Keratinocyte (primary cell): ENCODE data around the gene MTMR3.

Source experiments
- CTCF ChIP-seq, 3 experiments: IDR thresholded peaks in 1 of 3; conservative IDR thresholded peaks in 1 of 3; optimal IDR thresholded peaks in 1 of 3; 2 replicates in 2 of 3; 3 replicates in 1 of 3; pipeline versions ENCODE3 to v1.5.1; 2011; ENCODE audit warnings: low read length in 3 of 3, mild to moderate bottlenecking in 3 of 3, moderate library complexity in 2 of 3, control low read depth in 1 of 3, inconsistent platforms in 1 of 3; ENCODE audit not compliant: insufficient read depth in 2 of 3; ENCODE audit errors: extremely low read depth in 1 of 3
- EZH2 ChIP-seq: IDR thresholded peaks from one replicate; pipeline ENCODE4 v1.6.1; 2012; ENCODE audit warnings: inconsistent platforms, mild to moderate bottlenecking, low read length, moderate library complexity

- TF ChIP-seq CTCF (optimal IDR thresholded peaks at IDR 0.05 in 1 of 3, IDR thresholded peaks at IDR 0.05 in 1 of 3, conservative IDR thresholded peaks at IDR 0.05 in 1 of 3; ENCODE audit: extremely low read depth in 1 of 3, insufficient read depth in 2 of 3, low read length in 3 of 3), result no peak
- no peak for TF ChIP-seq EZH2
These were observed 49.2 kb downstream of the MTMR3 start for GRCh38 chr22:29932136-29932535.
